HG03039 (cell line): Measurements from ENCODE around the gene YY1AP1.
"Not testable (repeated sequence)": the region's sequence is repeated elsewhere in the genome, so short reads cannot be mapped to it uniquely, and the experiment has no call there.

Experiments used
- ATAC-seq: cut with Tn5 transposase; IDR thresholded peaks from one replicate; pipeline ENCODE4 v1.9.1; 2021; ENCODE audit warnings: mild to moderate bottlenecking, moderate library complexity; ENCODE audit not compliant: unreplicated experiment

Gene YY1AP1

DNA sequence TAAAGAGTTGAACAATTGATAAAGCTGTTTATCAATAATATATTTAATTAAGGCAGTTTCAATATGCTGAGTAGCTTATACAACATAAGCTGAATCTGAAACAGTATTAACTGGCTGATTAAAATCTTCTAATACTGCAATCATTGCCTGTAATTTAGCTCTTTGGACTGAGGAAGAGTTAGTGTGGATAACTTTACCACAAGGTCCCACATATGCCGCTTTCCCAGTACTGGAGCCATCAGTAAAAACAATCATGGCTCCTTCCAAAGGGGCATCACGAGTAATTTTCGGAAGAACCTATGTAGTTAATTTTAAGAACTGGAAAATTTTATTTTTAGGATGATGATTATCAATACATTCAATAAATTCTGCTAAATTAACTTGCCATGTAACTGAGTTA lies 7.0 kb upstream of the YY1AP1 start:
- no peak for ATAC-seq

DNA sequence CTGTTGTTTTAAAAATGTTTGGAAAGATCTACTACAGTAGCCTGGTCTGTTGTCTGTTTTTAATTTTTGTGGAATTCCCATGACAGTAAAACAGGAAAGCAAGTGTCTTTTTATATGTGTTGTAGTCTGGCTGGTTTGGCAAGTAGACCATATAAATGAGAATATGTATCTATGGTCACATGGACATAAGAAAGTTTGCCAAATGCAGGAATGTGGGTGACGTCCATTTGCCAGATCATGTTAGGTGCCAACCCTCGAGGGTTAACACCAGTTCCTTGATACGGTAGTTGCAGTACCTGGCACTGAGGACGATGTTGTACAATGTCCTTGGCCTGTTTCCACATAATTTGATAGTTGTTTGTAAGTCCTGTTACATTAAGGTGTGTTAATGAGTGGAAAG lies 6.5 kb upstream of the YY1AP1 start:
- no peak for ATAC-seq

DNA sequence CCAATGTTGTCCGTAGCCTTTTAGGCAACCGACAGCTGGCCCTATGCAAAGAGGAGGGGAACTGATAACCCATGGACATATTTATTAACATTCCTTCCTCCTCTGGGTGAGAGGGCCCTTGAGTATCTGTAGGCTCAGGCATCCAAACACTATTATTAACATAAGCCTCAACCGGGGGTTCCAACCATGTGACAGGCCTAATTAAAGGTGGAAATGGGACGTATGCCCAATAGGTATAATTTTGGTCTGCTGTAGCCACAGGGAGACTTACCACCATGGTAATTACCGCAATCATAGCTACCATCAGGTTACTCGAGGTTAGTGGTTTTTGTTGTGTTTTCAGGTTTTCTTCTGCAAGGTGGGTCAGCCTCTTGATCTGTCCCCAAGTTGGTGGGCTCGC lies 5.6 kb upstream of the YY1AP1 start:
- no peak for ATAC-seq

DNA sequence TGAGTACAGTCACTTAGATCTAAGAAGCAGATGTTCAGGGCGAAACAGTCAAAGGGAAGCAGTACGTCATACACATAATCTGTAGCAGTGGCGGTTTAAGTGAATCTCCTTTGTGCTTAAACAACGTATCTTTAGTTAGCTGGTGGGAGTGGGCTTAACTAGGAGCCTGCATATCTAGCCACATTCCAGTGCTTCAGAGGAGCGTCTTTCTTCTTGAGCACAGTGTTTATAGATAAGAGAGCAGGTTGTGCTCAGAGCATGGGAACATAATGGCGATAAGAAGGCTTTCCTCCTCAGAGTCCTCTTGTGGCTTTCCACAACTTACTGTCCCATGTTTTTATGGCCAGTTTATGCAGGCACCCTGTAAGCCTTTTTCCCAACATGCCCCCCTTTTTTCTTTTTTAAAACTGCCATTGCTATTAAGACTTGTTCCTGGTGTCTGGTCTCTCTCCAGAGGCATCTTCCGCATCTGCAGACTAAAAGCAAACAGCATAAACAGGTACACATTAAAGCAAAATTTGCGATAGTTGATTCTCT lies 3.5 kb upstream of the YY1AP1 start:
- ATAC-seq: no peak

DNA sequence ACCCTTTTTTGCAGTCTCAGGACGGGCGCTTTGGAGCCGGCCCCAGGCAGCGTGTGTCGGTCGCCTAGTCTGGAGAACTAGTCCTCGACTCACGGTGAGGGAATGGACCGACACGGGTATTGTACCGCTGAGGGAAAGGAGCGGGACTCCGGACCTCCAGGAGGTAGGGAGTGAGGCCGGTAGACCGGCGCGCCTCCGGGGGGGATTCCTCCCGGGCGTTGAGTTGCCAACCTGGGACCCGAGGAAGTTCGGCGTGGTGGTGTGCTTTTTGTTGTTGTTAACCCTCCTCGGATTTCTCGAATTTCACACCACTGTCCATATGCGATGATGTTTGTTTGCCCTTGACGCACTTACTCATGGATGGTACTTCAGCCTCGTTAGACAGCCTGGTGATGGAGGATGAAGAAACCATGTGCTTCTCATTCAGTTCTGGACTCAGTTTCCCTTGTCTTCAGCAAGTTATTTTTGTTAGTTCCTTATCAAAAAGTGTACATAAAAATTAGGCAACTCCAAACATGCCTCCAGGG lies 570 bp upstream of the YY1AP1 start, which contains the start of gene DAP3:
DAP3 (plus strand) TSS at position 11 of the 527 bp plus-strand sequence. CDS start 20,689 bp downstream, outside the sequence.
- not testable (repeated sequence) for ATAC-seq

DNA sequence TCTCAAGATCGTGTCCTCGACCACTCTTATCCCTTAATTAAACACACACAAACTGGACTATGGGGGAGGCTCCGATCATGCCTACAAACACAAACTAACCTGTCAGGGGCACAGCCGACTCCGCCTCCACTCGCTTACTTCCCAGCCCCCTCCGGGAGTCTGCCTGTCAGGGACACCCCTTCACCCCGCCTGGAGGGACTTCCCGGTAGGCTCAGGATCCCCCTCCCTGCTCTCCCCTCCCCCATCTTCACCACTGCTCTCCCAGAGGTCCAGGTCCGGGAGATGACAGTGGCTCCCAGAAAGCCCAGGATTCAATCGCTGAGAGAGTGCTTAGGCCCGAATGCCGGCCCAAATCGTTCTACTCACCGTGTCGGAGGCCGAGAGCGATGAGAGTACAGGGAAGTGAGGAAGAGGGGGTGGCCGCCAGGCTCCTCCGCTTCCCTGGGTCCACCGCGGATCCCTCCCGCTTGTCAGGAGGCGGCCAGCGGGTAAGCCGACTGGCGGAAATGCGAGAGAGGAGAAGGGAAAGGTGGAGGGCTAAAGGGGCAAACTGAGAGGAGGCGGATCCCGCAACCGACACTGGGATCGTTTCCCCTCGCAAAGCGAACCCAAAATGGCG lies 760 bp downstream of the YY1AP1 start:
- peak; percentile 19 for ATAC-seq

DNA sequence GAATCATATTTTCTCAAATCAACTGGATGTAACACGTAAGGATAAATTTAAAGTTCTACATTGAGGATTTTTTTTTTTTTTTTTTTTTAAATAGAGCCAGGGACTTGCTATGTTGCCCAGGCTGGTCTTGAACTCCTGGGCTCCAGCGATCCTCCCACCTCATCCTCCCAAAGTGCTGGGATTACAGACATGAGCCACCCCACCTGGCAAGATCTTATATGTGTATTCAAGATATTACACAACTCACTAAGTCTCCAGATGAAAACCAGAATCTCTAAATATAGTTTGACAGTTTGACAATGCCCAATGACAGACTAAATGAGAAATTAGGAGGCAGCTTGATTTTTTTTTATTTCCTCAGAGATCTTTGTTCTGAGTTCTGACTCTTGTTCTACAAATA lies 6.8 kb downstream of the YY1AP1 start:
- ATAC-seq: no peak

DNA sequence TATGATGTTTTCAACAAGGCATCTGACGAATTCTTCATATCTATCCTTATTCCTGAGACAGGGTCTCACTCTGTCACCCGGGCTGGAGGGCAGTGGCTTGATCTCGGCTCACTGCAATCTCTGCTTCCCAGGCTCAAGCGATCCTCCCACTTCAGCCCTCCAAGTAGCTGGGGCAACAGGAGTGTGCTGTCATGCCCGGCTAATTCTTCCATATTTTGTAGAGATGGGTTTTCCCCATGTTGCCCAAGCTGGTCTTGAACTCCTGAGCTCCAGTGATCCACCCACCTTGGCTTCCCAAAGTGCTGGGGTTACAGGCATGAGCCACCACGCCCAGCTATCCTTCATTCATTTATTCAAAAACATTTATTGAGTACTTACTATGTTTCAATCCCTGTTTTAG lies 8.0 kb downstream of the YY1AP1 start:
- no peak for ATAC-seq

DNA sequence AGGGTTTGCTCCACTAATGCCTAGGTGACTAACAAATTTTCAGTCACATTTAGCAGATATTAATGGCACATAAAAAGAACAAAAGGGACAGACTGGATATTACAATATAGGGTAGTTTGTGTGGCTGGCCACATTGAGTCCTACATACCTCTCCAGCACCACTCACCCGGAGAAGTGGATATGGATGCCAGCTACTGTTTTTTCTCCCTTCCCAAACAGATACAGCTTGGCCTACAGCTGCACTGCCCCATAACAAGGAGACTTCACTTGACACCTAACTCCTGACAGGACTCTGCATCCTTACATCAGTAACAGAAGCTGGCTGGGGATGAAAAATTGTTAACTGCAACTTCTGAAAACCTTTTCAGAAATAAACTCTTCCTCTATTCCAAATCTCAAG lies 9.6 kb downstream of the YY1AP1 start:
- ATAC-seq: not testable (repeated sequence)

DNA sequence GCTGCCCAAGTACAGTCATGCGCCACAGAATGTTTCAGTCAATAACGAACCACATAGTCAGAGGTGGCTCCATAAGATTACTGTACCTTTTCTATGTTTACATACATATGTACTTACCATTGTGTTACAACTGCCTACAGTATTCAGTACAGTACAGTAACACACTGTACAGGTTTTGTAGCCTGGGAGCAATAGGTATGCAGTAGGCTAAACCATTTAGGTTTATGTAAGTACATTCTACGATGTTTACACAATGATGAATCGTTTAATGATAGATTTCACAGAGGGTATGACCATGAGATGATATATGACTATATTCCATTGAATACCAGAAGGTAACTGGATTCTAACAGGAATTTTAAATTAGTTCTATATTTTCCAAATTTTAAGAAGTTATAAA lies 10.5 kb downstream of the YY1AP1 start:
- ATAC-seq: no peak

DNA sequence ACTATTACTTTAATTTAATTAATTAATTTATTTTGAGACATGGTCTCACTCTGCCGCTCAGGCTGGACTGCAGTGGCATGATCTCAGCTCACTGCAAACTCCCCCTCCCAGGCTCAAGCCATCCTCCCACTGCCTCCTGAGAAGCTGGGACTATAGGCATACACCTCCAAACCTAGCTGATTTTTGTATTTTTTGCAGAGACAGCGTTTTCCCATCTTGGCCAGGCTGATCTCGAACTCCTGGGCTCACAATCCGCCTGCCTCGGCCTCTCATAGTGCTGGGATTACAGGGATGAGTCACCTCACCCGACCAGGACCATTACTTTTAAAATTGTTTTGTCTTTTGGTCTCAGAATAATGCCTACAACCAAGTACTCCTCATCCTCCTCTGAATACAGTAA lies 15.6 kb downstream of the YY1AP1 start:
- no peak for ATAC-seq

DNA sequence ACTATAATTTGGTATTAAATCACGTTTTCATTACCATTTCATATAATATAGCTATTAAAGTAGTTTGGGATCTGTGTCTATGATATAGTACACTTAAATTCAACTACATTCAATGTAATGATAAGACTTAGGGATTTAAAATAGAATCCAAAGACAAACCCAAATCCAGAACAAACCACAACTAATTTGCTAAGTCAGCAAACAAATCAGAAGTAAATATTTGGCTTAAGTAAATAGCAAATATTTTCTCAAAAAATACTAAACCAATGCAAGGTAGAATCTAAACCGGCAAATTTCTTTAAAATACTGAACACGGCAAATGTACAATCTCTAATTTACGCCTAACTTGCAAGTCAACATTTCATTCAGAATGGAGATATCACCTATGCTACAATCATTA lies 16.8 kb downstream of the YY1AP1 start:
- no peak for ATAC-seq

DNA sequence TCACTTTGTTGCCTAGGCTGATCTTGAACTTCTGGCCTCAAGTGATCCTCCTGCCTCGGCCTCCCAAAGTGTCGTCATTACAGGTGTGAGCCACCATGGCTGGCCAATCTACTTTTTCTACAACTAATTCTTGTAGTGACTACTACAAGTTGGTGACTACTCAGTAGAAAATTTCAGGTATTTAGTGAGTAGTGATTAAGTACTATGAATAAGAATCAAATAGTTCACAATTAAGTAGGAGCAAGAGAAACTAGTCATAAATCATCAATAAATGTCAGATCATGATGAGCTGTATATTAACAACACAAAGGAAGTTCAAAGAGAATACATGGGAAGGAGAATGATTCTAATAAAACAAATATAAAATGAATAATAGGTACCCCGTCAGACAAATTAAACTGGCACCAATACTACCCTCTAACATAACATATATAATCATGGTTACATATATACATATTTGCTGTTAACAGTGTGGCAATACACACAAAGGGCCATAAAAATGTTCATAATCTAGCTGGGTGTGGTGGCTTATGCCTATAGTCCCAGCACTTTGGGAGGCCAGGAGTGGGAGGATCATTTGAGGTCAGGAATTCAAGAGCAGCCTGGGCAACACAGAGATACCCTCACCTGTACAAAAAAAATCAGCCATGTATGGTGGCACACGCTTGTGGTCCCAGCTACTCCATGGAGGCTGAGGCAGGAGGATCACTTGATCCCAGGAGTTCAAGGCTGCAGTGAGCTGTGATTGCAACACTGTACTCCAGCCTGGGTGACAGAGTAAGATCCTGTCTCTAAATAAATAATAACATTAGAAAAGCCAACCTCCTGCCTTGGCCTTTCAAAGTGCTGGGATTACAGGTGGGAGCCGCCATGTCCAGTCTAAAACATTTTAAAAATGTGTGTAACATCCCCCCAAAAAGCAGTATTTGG lies 19.1 kb downstream of the YY1AP1 start:
- no peak for ATAC-seq

DNA sequence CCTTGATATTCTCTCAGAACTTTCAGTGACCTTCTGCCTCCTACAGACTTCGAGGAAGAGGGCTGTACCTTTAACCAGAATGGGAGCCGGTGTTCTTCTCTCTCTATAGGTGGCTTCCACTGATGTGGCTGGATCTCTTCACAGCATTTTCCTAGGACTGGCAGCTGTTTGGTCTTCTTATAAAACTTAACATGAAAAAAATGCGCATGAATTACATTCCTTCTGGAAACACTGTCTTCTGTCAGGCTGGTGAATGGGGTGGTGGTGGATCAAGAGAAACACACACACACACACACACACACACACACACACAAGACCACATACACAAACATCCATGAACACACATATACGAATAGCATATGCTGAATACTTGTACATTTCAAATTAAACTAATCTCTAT lies 27.3 kb downstream of the YY1AP1 start:
- ATAC-seq: not testable (repeated sequence)

DNA sequence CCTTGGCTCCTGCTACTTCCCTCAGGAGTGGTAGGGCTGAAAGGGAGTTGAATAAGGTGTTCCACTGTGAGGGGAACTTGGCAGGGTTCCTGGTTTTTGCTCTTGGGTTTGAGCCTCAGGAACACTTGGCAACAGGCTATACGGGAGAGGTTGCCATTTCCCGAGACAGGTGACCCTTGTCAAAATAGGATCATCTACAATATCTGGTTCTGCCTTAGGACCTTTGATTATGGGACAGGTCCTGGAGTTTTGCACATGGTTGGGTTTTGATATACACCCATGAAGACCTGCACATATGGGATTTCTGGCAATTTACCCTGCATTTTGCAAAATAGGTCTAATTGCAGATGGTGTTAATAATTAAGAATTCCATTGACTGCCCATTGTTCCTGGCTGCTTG lies 31.1 kb downstream of the YY1AP1 start:
- no peak for ATAC-seq

DNA sequence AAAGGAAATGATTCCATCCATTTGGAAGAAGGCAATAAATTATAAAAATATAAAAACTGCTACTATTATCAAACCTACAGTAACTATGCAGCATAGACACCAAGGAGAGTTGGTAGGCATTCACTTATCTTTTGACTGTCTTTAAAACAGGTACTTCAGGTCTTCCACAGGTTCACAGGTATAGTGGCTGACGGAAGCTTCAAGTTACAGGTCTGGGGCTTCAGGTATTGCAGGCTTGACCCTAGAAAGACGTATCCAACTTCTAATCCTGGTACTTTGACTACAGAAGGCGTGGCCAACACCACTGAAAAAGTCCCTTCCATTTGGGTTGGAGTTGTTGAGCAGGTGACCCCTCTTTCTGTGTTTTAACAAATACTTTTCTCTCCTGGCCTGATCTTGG lies 35.6 kb downstream of the YY1AP1 start:
- ATAC-seq: no peak

DNA sequence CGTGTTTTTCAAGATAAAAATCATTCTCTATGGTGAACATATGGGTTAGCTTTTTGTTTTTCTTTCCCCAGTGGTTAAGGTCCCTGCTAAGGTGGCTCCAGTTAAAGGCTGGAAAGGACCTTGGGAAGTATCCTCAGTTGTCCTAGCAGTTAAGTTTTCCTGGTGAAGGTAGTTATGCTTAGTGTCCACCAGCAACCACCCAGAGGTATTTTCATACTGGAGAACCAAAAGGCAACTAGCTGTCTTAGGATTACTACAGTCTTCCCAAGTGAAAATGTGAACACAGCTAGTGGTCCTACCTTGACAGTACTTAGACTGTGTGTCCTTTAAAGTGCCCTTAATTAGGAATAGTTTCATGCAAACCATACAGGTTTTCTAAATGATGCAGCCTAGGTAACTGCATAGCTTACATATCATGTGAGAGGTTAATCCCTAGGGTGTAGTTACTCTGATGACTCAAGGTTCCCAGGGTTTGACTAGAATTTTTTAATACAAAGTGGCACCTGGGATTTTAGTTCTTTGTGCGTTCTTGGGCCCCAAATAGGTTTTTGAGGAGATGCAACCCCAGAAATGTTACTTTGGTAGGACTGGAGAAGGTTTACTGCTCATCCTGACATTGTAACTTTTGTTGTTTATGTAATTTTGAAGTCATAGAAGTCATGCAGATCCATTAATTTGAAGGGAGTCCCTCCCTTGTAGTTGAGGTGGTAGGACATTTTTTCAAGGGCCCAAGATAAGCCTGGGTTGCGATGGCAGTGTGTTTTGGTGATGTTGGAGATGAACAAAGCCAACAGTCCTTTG lies 36.5 kb downstream of the YY1AP1 start:
- ATAC-seq: no peak

DNA sequence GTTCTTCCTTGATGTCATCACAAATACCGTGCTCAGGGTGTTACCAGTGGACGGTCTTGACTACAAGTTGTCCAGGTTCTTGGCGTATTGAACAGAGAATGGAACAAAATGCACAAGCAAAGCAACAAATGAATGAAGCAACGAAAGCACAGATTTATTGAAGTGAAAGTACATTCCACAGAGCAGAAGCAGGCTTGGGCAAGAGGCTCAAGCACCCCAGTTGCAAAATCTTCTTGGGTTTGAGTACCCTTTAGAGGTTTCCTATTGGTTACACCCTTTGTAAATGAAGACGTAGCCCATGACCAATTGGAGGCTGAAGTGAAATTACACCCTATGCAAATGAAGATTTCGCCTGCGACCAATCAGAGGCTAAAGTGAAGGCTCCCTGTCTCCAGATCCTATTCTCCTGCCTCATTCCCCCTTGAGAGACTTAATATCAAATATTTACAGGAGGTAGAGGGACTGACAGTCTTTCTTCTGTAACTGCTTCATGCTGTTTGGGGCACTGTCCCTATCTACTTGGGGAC lies 38.3 kb downstream of the YY1AP1 start:
- ATAC-seq: no peak

DNA sequence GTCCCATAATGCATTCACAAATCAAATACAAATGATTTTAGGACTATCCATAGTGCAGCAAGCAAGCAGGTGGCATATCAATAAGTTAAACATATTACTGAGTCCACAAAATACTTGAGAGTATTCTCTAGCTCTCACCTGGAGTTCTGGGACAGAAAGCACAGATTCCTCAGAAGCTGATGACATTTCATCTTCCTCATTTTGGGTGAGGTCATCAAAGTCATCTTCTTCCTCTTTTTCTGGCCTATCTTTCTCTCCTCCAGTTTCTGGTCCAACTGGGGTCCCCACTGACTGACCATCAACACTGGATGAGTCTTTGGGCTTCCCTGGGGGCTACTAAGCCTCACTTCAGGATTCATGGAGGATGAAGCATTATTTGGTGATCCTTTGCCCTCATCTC lies 38.9 kb downstream of the YY1AP1 start:
- ATAC-seq: no peak

DNA sequence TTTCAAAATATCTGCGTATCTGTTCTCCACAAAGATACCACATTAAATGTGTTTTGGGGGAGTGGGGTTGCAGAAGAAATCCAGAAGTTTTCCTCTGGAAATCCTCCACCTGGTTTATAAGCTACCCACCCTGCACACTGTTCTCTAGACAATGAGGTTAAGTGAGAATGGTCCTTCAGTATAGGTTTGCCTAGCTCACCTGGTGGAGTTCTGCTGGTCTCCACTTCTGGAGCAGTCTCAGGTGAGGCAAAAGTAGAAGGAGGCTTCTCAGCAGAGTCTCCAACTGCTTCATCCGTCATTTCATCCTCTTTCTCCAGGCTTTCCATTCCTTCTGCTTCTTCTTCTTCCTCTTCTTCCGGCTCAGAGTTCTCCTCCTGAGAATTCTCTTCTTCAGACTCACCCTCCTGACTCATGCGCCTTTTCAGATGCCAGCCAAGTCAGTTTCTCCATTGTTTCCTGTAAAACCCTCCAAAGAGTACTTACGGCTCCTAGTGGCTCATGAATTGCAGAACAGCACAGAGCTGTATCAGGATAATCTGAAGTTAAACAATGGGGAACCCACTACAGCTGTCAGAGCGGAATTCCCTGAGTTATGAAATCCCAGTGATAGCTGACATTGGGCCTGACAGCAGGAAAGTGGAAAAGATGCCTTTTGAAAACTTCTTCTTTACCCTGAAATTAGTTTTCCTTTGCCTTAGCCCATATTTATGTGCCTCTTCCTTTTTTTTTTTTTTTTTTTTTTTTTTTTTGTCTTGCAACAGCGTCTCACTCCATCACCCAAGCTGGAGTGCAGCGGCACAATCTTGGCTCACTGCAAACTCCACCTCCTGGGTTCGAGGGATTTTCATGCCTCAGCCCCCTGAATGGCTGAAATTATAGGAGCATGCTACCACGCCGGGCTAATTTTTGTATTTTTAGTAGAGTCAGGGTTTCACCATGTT lies 40.1 kb downstream of the YY1AP1 start:
- no peak for ATAC-seq
